ENCODE measurements around the gene TH. TPM values are rescaled to one million over a fixed set of nuclear protein-coding genes. Genes with fewer than 3 reads are reported as not detected.

TH gene
- polyA plus RNA-seq, 3 donors, result not detected

- no peak for DNase-seq
- no peaks in the 10 kb centered on the region for H3K36me3 Mint-ChIP-seq
- H3K36me3 ChIP-seq (replicated peaks in 1 of 2; ENCODE audit: control insufficient read depth in 1 of 2, insufficient read depth in 2 of 2, low read length in 2 of 2), result no peaks in the 10 kb centered on the region
- intact Hi-C loops (cut with micrococcal nuclease), result no loop called here
- H3K27ac Mint-ChIP-seq, result no peak overlapping the region
- no peaks in the 10 kb centered on the region for H3K27me3 ChIP-seq (ENCODE audit: control insufficient read depth in 2 of 2, insufficient read depth in 2 of 2, low read length in 2 of 2)
- WGBS (ENCODE audit: insufficient coverage), result 89% methylated on average over 5 of the region's 12 CpGs
- no peak overlapping the region for H3K4me3 ChIP-seq (replicated peaks in 1 of 3; ENCODE audit: low read depth in 2 of 3, low read length in 3 of 3)
- no peaks in the 10 kb centered on the region for H4K20me1 ChIP-seq (ENCODE audit: insufficient read depth, low read length)
- H3K79me2 ChIP-seq (ENCODE audit: insufficient read depth, low read length), result no peaks in the 10 kb centered on the region
- TF ChIP-seq CTCF (IDR thresholded peaks at IDR 0.05), result no peak
- no peaks in the 10 kb centered on the region for H3K4me1 ChIP-seq (ENCODE audit: control insufficient read depth in 1 of 2, insufficient read depth in 2 of 2, low read length in 2 of 2)
- H2AFZ ChIP-seq (ENCODE audit: insufficient read depth, low read depth, low read length, poor library complexity, severe bottlenecking), result no peak overlapping the region
- no peak overlapping the region for H3K27ac ChIP-seq (ENCODE audit: low read depth in 1 of 2, low read length in 2 of 2)
- peaks cover 3 to 11% (median 7%) of the 10 kb centered on the region in 7 donors for H3K9me3 Mint-ChIP-seq
- no peak overlapping the region for H3K4me3 Mint-ChIP-seq
- H3K4me1 Mint-ChIP-seq, result no peaks in the 10 kb centered on the region
- H3K9ac ChIP-seq (ENCODE audit: insufficient read depth, low read length, poor library complexity, severe bottlenecking), result no peak overlapping the region
- H3K4me2 ChIP-seq (replicated peaks; ENCODE audit: extremely low read depth, low read length, poor library complexity, severe bottlenecking), result no peak overlapping the region
- H3K9me3 ChIP-seq (replicated peaks in 1 of 2; ENCODE audit: control insufficient read depth in 1 of 2, insufficient read depth in 1 of 2, low read length in 2 of 2), result peaks cover 4 to 7% of the 10 kb centered on the region in 2 donors
- peaks cover 4% of the 10 kb centered on the region in 3 donors for H3K27me3 Mint-ChIP-seq (ENCODE audit: low read depth in 3 of 3)
Observed at GRCh38 chr11:2205981-2206690, 34.5 kb upstream of the TH start.

GRCh38 chr11:2205214-2205720 is 33.7 kb upstream of the TH start:
- H3K27ac ChIP-seq (ENCODE audit: low read depth in 1 of 2, low read length in 2 of 2), result no peak overlapping the region
- intact Hi-C loops (cut with micrococcal nuclease), result no loop called here
- peaks cover 4 to 7% of the 10 kb centered on the region in 2 donors for H3K9me3 ChIP-seq (replicated peaks in 1 of 2; ENCODE audit: control insufficient read depth in 1 of 2, insufficient read depth in 1 of 2, low read length in 2 of 2)
- H3K36me3 Mint-ChIP-seq, result no peaks in the 10 kb centered on the region
- no peaks in the 10 kb centered on the region for H4K20me1 ChIP-seq (ENCODE audit: insufficient read depth, low read length)
- TF ChIP-seq CTCF (IDR thresholded peaks at IDR 0.05), result no peak
- H3K27ac Mint-ChIP-seq, result no peak overlapping the region
- no peaks in the 10 kb centered on the region for H3K79me2 ChIP-seq (ENCODE audit: insufficient read depth, low read length)
- H3K4me3 Mint-ChIP-seq, result no peak overlapping the region
- no peak overlapping the region for H3K4me3 ChIP-seq (replicated peaks in 1 of 3; ENCODE audit: low read depth in 2 of 3, low read length in 3 of 3)
- H3K9ac ChIP-seq (ENCODE audit: insufficient read depth, low read length, poor library complexity, severe bottlenecking), result no peak overlapping the region
- no peak overlapping the region for H3K4me2 ChIP-seq (replicated peaks; ENCODE audit: extremely low read depth, low read length, poor library complexity, severe bottlenecking)
- H3K4me1 ChIP-seq (ENCODE audit: control insufficient read depth in 1 of 2, insufficient read depth in 2 of 2, low read length in 2 of 2), result no peaks in the 10 kb centered on the region
- no peak overlapping the region for H2AFZ ChIP-seq (ENCODE audit: insufficient read depth, low read depth, low read length, poor library complexity, severe bottlenecking)
- H3K4me1 Mint-ChIP-seq, result no peaks in the 10 kb centered on the region
- no peak for DNase-seq
- H3K27me3 ChIP-seq (ENCODE audit: control insufficient read depth in 2 of 2, insufficient read depth in 2 of 2, low read length in 2 of 2), result no peaks in the 10 kb centered on the region
- peaks cover 4 to 9% (median 8%) of the 10 kb centered on the region in 3 donors for H3K27me3 Mint-ChIP-seq (ENCODE audit: low read depth in 3 of 3)
- no peaks in the 10 kb centered on the region for H3K36me3 ChIP-seq (replicated peaks in 1 of 2; ENCODE audit: control insufficient read depth in 1 of 2, insufficient read depth in 2 of 2, low read length in 2 of 2)
- H3K9me3 Mint-ChIP-seq, result peaks cover 3 to 12% (median 8%) of the 10 kb centered on the region in 7 donors
- 93% methylated on average over 1 of the region's 1 CpG for WGBS (ENCODE audit: insufficient coverage)
